Natural killer cell (primary cell): ENCODE results near the gene MBP. TPM values are rescaled to one million over a fixed set of nuclear protein-coding genes. Genes with fewer than 3 reads are reported as not detected.

Source experiments
- ATAC-seq, 3 donors: fragments of 150-1000 bp in 2 of 3; fragments of 200-7000 bp in 1 of 3; cut with Tn5 transposase; 1 replicate in 1 of 3; 2 replicates in 2 of 3; pipeline ENCODE4 v1.10.0; 2021; ENCODE audit warnings: mild to moderate bottlenecking in 2 of 3, moderate library complexity in 2 of 3
- DNase-seq, 2 donors: peaks; one replicate each; pipeline versions ENCODE4 v3.0.0 to v3.0.0-alpha.2; 2013 to 2021; ENCODE audit warnings: mixed read lengths in 1 of 2
- H3K27ac ChIP-seq: one replicate; pipeline ENCODE4 v1.5.1; 2013; ENCODE audit warnings: mild to moderate bottlenecking, low read length
- H3K27me3 ChIP-seq: one replicate; pipeline ENCODE4 v1.6.1; 2013; ENCODE audit warnings: low read length; ENCODE audit not compliant: control insufficient read depth, insufficient read depth
- H3K36me3 ChIP-seq: one replicate; pipeline ENCODE4 v1.6.1; 2013; ENCODE audit warnings: low read length; ENCODE audit not compliant: control insufficient read depth, insufficient read depth
- H3K4me1 ChIP-seq: one replicate; pipeline ENCODE4 v1.6.1; 2013; ENCODE audit warnings: low read length; ENCODE audit not compliant: control insufficient read depth, insufficient read depth
- H3K4me3 ChIP-seq: one replicate; pipeline ENCODE4 v1.5.1; 2013; ENCODE audit warnings: low read length
- H3K9me3 ChIP-seq: one replicate; pipeline ENCODE4 v1.6.1; 2013; ENCODE audit warnings: low read length; ENCODE audit not compliant: control insufficient read depth, insufficient read depth
- H3K27ac Mint-ChIP-seq, 2 donors: one replicate each; pipeline ENCODE4 v1.8.0; 2022; ENCODE audit warnings: mild to moderate bottlenecking in 2 of 2, mixed read lengths in 2 of 2, moderate library complexity in 1 of 2
- H3K27me3 Mint-ChIP-seq, 2 donors: one replicate each; pipeline ENCODE4 v1.8.0; 2022; ENCODE audit warnings: low read depth in 2 of 2, mixed read lengths in 2 of 2
- H3K36me3 Mint-ChIP-seq: one replicate; pipeline ENCODE4 v1.8.0; 2022; ENCODE audit warnings: mixed read lengths
- H3K4me1 Mint-ChIP-seq, 2 donors: one replicate each; pipeline ENCODE4 v1.8.0; 2022; ENCODE audit warnings: mixed read lengths in 2 of 2
- H3K4me3 Mint-ChIP-seq: one replicate; pipeline ENCODE4 v1.8.0; 2022; ENCODE audit warnings: mild to moderate bottlenecking, moderate library complexity, mixed read lengths
- H3K9me3 Mint-ChIP-seq, 2 donors: one replicate each; pipeline ENCODE4 v1.8.0; 2022; ENCODE audit warnings: mixed read lengths in 2 of 2
- WGBS: methylation state at CpG from one replicate; pipeline ENCODE4 v1.1.7; 2013; ENCODE audit warnings: missing lambda C conversion rate; ENCODE audit not compliant: insufficient coverage; 5-methylcytosine and 5-hydroxymethylcytosine counted together
- intact Hi-C: fragments of 100-400 bp; cut with micrococcal nuclease; formaldehyde crosslinking; loops from one replicate; pipeline ENCODE4 v1.14.2; 2022
- total RNA-seq, 4 donors: library from RNA; stranded (reverse); fragments of 120-200 nt in 1 of 4; gene quantifications; one replicate each; pipeline versions ENCODE4 v1.2.3 to v1.2.4, GENCODE V29; 2013 to 2022
- TF ChIP-seq, protein P1 (sequence below): fragments of 200-600 bp; IDR thresholded peaks from one replicate; pipeline ENCODE4 v1.8.0; 2022; ENCODE audit warnings: antibody characterized with exemption

MBP gene
- total RNA-seq, 3 donors from 2014 or later (not counting 1 experiment from before 2014, with no cell fraction given): 183 to 344 (median 325) TPM

DNA sequence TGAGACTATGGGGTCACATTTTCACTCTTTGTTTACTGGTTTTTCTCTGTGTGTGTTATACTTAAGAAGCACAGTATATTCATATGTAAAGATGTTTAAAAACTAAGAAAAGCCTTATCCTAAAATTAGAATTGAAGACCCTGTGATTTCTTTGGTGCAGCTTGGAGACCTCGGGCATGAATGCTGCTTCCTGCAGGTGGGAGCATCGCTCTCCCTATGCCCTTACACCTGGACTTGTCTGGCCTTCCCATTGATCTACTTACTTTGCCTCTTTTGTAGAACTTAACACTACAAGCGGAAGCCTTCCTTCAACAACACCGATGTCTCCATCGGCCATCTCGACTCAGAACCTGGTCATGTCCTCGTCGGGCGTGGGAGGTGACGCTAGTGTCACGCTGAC is 195.7 kb downstream of the MBP start:
- no peaks in the 10 kb centered on the region for H3K4me1 ChIP-seq
- no peak for ATAC-seq
- H3K36me3 Mint-ChIP-seq: no peaks in the 10 kb centered on the region
- H3K4me3 ChIP-seq: no peak overlapping the region
- no peak overlapping the region for H3K4me3 Mint-ChIP-seq
- H3K4me1 Mint-ChIP-seq: no peaks in the 10 kb centered on the region
- no peaks in the 10 kb centered on the region for H3K9me3 Mint-ChIP-seq
- H3K36me3 ChIP-seq: peaks cover 38% of the 10 kb centered on the region
- DNase-seq: no peak
- H3K27ac ChIP-seq: no peak overlapping the region
- no peaks in the 10 kb centered on the region for H3K27me3 Mint-ChIP-seq
- intact Hi-C loops: no loop called here
- H3K27ac Mint-ChIP-seq: no peak overlapping the region
- no peaks in the 10 kb centered on the region for H3K27me3 ChIP-seq
- WGBS: 97% methylated on average over 11 of the region's 11 CpGs
- TF ChIP-seq, protein P1, sequence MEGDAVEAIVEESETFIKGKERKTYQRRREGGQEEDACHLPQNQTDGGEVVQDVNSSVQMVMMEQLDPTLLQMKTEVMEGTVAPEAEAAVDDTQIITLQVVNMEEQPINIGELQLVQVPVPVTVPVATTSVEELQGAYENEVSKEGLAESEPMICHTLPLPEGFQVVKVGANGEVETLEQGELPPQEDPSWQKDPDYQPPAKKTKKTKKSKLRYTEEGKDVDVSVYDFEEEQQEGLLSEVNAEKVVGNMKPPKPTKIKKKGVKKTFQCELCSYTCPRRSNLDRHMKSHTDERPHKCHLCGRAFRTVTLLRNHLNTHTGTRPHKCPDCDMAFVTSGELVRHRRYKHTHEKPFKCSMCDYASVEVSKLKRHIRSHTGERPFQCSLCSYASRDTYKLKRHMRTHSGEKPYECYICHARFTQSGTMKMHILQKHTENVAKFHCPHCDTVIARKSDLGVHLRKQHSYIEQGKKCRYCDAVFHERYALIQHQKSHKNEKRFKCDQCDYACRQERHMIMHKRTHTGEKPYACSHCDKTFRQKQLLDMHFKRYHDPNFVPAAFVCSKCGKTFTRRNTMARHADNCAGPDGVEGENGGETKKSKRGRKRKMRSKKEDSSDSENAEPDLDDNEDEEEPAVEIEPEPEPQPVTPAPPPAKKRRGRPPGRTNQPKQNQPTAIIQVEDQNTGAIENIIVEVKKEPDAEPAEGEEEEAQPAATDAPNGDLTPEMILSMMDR: no peak
- no peaks in the 10 kb centered on the region for H3K9me3 ChIP-seq

- Mint-ChIP-seq H3K27me3 (no peaks in the 10 kb centered on the region), H3K36me3 (no peaks in the 10 kb centered on the region), H3K27ac (no peak overlapping the region), H3K4me1 (no peaks in the 10 kb centered on the region), H3K9me3 (no peaks in the 10 kb centered on the region), H3K4me3 (no peak overlapping the region)
- H3K36me3 ChIP-seq: peaks cover 47% of the 10 kb centered on the region
- DNase-seq (no peak), ATAC-seq (no peak)
- no peak overlapping the region for H3K27ac ChIP-seq
- intact Hi-C loops: no loop called here
- H3K27me3 ChIP-seq: no peaks in the 10 kb centered on the region
- 99% methylated on average over 18 of the region's 18 CpGs for WGBS
- H3K4me1 ChIP-seq: no peaks in the 10 kb centered on the region
- no peaks in the 10 kb centered on the region for H3K9me3 ChIP-seq
- H3K4me3 ChIP-seq: no peak overlapping the region
- TF ChIP-seq, protein P1: no peak
These were observed 196.8 kb downstream of the MBP start for GRCh38 chr18:76935722-76936337.

GRCh38 chr18:76932026-76932819 is 200.4 kb downstream of the MBP start:
- Mint-ChIP-seq H3K27ac (no peak overlapping the region), H3K27me3 (no peaks in the 10 kb centered on the region), H3K4me3 (no peak overlapping the region), H3K36me3 (peaks cover 11% of the 10 kb centered on the region), H3K4me1 (peaks cover 0 to 4% of the 10 kb centered on the region in 2 donors), H3K9me3 (no peaks in the 10 kb centered on the region)
- Histone ChIP-seq H3K27me3 (no peaks in the 10 kb centered on the region), H3K9me3 (no peaks in the 10 kb centered on the region), H3K36me3 (peaks cover 64% of the 10 kb centered on the region), H3K4me1 (no peaks in the 10 kb centered on the region), H3K4me3 (no peak overlapping the region), H3K27ac (no peak overlapping the region)
- ATAC-seq (no peak), DNase-seq (no peak)
- WGBS: 87% methylated on average over 11 of the region's 11 CpGs
- intact Hi-C loops: no loop called here
- TF ChIP-seq, protein P1: no peak
